Activated CD8-positive, alpha-beta memory T cell treated with anti-CD3 and anti-CD28 coated beads, Interleukin-2, amount 50 U/mL, for 1 hour (primary cell): ENCODE measurements around the gene SEPTIN11.
"Not testable (repeated sequence)": the region's sequence is repeated elsewhere in the genome, so short reads cannot be mapped to it uniquely, and the experiment has no call there.

Experiments used
- DNase-seq: peaks from one replicate; pipeline ENCODE4 v3.0.0-alpha.2; 2020; ENCODE audit errors: extremely low read depth

The SEPTIN11 gene

DNA sequence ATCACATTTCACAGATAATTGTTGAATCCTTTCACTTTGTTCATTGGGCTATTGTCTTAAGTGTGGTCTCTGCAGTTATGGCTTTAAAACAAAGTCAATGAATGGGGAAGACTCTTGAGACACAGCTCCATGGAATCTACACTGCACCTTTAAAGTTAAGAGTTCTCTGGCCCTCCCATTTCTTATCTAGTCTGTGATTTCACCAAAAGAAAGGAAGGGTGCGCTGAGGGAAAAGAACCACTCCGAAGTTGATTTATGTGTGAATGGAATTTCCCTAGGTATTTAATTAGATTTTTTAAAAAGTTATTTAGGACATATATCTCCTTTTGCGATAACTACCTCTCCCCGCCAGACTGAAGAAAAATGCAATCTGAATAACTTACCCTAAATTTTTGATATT lies 2.5 kb downstream of the SEPTIN11 start:
- no peak for DNase-seq

DNA sequence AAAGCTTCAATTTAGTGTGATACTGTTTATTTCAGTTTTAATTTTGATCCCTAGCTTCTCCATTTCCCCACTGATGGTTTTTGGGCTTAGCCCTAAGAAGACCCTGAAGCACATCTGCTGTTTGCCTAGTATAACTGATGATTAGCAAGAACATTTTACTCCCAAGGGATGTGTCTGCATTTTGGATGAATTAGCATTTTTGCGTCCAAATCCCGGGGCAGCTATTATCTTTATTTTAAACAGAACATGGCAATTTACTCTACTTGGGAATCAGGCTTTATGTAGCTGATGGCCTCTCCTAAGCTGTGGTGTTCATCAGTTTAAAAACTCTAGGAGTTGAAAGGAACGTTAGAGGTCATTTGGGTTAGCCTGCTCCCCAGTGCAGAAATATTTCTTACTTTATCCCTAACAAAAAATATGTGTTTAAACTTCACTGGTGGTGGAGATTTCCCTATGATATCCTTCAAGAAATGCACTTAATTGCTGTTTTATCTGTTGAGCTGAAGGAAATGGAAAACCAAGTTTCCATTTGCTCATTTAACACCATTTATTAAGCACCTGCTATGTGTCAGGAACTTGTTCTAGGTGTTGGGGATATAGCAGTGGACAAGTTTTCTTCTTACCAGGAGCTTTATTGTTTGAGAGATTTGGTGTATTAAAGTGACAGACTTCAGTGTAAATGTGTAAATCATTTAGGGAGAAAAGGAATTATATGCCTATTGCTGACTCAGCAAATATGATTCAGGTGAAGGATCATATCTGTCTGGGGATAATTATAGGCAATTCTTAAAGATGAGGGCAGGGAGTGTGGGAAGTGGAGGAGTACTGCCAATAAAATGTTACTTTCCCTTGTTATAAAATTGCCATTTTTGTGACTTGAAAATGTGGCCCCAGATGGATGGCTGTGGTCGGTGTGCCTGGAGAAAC lies 3.4 kb downstream of the SEPTIN11 start:
- no peak for DNase-seq

DNA sequence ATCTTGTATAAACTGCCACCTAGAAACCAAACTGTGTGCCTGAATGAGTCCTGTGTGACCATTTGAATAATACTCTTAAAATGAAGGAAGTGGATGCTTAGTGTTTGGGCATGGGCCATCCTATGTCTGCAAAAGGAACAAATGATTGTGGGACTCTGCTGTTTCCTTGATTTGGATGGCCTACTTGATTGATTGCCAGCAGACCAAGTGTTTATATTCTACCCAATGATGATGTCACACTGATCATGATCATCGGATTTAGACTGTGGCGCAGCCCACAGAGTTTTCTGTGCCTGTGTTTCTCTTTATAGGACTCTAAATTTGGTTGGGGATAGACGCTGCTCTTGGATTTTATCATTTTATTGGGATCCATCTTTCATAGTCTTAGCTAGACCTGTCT lies 4.4 kb downstream of the SEPTIN11 start:
- no peak for DNase-seq

DNA sequence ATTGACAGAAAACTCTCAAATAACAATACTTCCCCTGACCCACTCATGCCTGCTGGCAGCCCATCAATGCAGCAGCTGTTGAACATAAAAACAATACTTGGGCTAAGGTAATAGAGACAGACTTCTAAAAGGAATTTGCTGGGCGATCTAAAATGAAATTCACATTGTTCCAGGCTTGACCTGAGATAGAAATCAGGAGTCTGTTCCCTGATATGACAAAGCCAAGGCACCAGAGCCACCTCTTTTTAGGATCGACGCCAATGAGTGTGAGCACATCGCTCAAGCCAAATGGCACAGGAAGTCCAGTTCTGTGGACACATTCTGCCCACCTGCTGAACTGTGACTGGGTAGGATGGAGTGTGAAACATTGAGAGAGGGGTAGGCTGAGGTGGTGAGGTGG lies 4.9 kb downstream of the SEPTIN11 start:
- no peak for DNase-seq

DNA sequence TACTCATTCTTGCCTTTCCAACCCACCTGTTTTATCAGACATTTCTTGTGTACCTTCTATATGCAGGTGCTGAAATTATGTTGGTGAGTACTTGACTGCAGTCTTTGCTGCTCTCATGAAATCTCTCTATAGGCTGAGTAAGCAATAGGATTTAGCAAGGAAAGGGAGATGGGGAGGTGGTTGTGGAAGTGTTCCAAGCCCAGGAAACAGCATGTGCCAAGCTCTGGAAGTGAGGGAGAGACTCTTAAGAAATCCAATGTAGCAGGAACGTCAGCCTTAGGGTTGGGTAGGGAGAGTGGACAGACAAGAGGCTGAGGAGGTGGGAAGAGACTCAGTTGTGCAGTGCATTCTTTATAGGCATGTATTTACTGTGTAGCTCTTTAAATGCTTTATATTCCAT lies 5.6 kb downstream of the SEPTIN11 start:
- no peak for DNase-seq

DNA sequence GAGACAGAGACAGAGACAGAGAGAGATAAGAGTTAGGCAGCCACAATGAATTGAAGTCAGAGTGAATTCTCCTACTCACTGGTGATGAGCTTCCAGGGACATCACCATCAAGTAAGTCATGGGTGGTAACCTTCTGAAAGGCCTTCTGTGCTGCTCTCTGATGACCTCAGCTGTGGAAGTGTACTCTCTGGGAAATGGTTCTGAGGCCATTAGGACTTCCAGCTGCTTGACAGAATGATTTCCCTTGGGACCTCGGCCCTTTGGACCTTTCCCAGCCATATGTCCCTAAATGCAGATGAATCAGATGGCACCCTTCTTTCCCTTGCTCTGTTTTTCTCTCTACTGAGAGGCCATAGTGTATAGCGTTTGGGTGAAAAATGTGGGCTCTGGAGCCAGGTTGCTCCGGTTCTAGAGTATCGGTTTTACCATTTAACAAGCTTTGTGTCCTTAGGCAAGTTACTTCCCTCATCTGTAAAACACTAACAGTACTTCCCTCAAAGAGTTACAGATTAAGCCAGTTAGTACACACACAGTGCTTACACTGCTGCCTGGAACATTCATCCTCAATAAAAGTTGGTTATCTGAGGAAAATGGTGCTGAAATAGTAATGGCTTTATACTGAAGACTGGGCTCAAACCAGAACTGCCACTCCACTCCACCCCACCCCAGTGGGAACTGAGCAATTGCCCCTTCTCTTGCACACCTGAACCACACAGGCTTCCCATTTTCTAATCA lies 7.6 kb downstream of the SEPTIN11 start:
- DNase-seq, result no peak

DNA sequence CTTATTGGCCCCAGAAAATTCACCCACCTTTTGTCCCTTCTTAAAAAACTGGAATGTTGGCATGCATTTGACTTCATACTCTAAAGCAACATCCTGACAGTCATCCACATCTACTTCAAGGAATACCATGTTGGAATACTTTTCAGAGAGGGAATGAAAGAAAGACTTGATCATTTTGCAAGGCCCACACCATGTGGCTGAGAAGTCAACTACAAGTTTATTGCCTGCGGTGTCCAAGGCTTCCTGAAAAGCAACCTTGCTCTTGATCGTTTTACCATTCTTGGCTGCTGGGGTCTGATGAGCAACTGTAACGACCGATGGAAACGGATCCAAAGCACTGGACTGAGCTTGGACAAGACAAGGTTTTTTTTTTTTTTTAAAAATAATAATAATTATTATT lies 9.3 kb downstream of the SEPTIN11 start:
- no peak for DNase-seq

DNA sequence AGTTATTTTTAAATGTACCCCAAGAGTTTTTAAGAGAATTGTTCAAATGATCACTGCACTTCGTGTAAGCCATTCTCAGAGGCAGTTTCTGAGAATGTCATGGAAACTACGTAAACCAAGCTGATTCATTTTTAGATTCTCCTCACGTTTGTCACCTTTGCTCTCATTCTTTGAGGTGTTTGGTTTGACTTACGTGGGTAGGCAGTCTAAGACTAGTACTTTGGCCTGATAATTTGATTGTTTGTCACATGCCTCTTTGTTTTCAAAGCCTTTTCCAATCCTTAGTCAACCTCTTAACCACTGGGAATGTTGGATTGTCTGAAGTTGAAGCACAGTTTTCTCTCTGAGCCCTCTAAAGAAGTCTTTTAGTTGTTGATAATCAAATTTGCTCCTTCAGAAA lies 10.5 kb downstream of the SEPTIN11 start:
- DNase-seq, result no peak

DNA sequence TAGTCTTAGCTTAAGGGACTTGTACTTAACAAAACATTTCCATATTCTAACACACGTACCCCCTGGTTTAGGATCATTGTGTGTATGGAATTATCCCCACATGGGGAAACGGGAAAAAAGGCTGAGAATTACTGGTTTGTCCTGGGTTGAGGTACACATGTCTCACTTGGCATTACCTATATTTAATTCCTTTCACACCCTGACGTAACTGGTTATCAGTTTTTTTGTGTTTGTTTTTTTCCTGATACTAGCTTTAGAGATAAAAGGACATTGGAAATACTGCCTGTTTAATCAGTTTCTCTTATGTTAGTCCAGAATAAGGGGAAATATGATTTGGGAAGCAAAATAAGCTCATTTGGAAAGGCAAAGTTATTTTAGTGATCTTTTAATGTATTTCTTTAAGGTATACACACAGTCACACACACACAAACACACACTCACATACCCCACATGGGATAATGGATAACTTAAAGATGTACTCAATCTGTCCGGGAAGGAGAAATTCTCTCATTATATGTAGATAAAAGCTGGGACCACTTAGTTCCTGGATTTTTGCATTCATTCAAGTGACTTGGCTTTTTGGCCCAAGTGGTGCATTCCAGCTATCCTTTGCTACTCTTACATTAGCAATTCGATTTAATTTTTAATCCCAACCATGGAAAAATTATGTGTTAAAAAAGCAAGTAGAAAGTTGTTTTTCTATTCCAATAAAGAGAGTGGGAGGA lies 13.0 kb downstream of the SEPTIN11 start:
- no peak for DNase-seq

DNA sequence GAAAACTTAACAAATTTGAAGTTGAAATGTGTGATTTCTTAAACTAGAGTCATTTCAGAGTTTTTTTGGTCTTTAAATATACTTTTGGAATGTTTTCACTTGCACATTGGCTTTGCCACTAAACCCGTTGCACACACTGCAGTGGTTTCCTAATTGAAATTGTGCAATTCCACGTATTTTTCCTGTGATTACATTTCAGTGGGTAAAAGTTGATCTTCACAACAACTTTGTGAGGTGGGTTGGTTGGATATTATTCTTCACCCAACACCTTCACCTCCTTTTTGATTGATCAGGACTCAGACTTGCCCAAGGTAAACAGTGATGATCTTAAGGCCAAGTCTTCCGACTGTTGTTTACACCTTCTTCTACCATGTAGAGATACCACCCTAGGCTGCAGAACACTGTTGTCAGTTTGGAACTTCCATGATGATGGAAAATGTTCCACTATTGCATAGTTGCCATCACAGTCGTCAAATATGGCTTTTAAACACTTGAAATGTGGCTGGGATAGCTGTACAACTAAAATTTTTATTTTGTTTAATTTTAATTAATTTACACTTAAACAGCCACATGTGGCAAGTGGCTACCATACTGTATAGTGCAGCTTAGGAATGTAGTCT lies 13.7 kb downstream of the SEPTIN11 start:
- DNase-seq, result no peak

DNA sequence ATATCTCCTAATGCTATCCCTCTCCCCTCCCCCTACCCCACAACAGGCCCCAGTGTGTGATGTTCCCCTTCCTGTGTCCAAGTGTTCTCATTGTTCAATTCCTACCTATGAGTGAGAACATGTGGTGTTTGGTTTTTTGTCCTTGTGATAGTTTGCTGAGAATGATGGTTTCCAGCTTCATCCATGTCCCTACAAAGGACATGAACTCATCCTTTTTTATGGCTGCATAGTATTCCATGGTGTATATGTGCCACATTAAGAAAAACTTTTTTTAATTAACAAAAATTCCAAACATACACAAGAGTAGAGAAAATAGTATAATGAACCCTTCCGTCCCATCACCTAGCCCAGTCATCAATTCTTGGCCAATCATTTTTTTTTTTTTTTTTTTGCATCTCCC lies 14.4 kb downstream of the SEPTIN11 start:
- not testable (repeated sequence) for DNase-seq

DNA sequence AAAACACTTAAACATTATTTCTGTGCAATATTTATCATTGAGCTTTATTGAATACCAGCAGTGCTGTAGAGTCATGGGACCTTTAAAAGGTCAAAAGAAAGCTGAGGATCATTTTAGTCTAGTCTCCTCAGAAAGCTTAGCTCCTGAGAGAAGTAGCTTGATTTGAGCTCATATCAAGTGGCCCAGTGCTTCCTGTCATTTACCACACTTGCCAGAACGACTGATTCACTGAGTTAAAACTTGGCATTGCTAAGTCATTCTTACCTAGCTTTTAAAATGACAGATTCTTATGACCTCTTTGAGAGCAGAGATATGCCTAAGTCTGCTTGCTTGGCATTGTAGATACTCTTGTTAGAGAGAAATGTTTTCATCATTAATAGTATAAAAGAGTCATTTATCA lies 15.2 kb downstream of the SEPTIN11 start:
- no peak for DNase-seq

DNA sequence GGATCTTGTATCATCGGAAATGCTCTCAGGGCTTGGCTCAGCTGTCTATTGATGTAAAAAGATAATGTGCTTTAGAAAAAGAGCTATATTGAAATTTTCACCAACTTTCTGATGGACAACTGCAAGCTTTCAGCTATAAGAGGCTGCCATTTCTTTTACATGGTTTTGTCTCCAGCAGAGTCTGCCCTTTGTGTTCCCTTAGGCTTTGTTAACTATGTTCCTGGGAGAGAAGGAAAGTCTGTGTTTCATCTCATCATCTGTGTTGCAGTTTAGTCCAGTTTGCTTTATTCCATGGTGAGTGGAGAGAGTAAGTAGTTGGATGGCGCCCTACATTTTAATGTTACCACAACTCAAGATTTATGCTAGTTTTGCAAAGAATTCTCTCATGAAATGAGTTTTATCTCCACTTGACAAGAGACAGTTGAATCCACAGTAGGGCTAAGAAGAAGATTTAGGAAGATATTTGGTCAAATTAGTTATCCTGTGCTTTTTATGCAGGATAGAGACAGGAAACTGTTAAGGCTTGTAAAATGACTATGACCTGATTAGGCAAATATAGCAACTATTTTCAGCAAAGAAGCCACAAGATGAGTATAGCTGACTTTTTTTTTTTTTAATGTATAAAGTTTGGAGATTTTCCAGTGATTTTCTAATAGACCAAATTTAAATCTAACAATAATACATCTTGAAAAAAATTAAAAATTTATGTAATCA lies 16.5 kb downstream of the SEPTIN11 start:
- DNase-seq, result no peak

DNA sequence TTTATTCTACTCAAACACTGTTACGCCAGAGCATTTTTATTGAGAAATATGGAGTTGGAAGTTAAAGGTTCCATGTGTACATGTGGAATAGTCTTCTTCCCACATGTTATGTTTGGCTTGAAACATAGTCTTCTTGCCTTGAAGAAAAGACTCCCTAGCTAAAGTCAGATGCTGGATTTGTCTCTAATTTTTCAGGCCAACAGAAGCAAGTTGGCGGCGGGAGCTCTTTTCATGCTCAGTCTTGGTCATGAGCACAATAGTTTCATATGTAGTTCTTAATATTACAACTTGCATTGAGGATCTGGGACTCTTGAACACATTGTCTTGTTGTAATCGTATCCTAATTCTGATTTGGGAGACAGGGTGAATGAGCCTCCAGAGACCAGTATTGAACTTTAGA lies 19.4 kb downstream of the SEPTIN11 start:
- DNase-seq, result no peak

DNA sequence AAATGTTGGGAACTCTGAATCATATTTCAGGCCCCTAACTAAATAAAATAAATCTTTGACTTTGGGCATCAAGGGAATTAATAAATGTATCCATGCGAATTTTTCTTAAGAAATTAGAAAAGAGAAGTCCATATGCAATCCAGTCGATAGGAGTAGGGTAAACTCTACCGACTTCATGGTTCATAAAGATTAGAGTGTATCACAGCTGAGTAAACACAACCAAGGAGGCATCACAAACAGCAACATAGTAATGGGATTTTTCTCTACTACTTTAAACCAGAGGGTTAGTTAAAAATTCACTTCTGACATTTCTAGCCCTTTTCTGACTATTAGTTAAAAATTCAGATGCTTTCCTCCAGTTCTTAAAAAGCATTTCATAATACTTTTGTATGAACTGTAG lies 19.9 kb downstream of the SEPTIN11 start:
- no peak for DNase-seq

DNA sequence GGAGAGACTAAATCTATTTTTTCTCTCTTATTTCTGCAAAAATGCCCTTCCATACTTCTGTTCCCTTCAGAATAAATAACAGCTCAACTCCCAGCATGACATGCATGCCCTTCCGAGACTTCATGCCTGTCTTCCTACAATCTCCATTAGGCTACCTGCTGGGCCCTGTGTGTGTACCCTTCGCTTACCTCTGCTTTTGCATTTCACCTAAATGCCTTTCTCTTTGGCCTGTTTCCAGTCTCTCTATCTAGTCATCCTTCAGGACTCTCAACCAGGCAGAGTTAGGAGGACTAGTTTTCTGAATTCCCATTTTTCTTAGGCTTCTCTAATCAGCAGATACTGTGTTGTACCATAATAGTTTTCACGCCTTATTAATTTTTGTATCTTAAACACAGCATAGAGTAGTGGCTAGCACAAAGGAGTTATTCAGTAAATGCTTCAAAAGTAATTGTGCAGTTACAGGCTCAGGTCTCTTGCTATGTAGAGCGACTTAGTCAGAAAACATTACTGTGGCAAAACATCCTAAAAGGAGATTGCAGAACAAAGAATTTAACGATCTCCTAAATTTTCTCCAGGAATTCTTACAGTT lies 20.5 kb downstream of the SEPTIN11 start:
- DNase-seq, result no peak

DNA sequence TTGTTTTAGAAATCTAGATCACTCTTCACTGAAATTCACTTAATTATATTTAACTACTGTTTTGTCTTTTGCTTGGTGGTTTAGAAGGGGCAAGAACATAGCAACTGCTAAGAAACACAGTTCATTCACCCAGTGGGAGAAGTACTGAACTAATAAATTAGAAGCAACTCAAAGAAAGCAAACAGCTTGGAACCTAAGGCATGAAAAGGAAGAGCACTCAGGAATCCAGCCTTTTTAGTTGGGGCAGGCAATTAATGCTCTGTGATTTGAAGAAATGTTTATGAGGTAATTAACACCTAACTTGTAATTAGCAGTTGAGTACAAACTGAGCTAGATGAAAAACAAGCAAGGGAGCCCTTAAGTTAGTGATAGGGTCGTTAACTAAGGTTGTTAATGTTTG lies 22.8 kb downstream of the SEPTIN11 start:
- no peak for DNase-seq

DNA sequence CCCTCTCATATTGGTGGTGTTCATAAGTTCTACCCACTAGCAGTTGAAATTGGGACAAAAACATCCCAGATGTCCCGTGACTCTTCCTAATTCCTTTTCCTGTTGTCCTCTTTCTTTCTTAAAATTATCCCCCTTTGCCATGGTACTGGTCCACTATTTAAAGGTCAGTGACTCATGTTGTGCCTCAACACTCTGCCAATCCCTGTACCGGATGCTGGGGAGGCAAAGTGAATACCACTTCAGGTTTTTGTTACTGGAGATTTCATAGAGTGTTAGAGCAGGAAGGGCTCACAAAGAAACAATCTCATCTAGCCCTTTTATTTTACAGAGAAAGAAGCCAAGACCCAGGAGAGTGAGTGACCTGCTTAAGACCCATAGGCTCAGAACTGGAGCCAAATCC lies 24.6 kb downstream of the SEPTIN11 start:
- DNase-seq, result no peak

DNA sequence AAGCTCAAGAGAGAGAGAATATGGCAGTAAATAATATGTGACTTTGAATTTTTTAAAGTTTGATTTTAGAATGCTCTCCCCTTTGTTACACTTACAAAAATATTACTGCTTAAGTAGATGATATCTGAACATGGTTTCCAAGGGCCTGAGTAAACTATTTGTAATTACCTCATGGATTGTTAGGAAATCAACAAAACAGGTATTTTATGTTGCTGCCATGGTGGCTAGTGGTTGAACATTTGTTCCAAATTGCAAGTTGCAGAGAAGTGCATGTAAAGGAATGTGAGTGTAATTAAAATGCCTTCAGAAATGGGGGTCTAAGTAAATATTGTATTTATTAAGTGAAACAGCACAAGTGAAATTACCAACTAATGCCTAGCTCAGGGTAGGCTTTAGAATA lies 27.6 kb downstream of the SEPTIN11 start:
- DNase-seq, result no peak

DNA sequence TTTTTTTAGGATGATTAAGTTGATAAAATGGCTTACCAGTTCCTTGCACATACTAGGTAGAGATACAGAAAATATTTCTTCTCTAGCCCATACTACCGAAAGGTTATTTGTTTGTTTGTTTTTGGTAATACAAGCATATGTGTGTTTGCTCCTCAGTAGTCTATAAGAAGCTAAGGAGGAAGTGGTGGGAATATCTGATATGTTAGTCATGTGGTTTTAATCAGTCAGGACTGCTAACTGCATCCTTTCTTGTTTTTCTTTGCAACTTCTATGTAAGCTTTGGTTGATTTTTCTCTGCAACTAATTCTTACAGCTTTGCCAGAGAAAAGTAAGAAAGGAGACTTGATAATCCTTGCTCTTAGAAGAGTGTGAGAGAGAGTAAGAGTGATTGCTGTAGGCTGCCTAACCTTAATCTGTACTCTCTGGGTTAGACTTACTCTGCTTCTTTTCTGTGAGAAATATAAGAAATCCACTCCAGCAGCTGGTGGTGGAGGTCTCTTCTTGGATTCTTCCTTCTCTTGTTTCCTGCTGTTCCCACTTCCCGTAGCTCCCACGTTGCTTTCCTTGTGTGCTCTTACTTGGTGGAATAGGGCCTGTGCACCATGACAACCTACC lies 28.3 kb downstream of the SEPTIN11 start:
- no peak for DNase-seq

DNA sequence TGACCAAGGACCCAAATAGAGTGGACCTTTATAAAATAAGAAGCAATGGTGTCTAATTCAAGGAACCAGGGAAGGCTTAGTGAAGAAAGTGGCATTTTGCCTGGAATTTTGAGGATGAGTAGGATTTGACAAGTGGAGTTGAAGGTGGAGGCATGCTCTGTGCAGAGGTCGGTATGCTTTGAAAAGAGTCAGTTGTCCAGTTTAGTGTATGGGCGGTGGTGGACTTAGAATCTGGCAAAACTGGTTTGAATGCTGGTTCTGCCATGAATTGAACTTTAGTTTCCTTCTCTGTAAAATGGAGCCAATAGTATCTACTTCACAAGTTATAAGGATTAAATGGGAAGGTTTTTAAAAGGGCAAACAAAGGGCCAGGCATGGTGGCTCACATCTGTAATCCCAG lies 29.7 kb downstream of the SEPTIN11 start:
- DNase-seq, result no peak
